LNCaP clone FGC (cell line): Measurements from ENCODE around the gene PUM1.

Experiments used
- DNase-seq: peaks from one replicate; pipeline ENCODE4 v3.0.0-alpha.2; 2011; ENCODE audit warnings: low read depth
- H3K4me3 ChIP-seq: 2 replicates; pipeline ENCODE4 v1.5.1; 2011; ENCODE audit warnings: mild to moderate bottlenecking, low read depth, low read length, control low read depth
- CTCF ChIP-seq: IDR thresholded peaks from 2 replicates; pipeline ENCODE4 v1.5.1; 2012; ENCODE audit warnings: mild to moderate bottlenecking; ENCODE audit not compliant: control insufficient read depth, insufficient read depth; ENCODE audit errors: extremely low read depth

PUM1 gene

DNA sequence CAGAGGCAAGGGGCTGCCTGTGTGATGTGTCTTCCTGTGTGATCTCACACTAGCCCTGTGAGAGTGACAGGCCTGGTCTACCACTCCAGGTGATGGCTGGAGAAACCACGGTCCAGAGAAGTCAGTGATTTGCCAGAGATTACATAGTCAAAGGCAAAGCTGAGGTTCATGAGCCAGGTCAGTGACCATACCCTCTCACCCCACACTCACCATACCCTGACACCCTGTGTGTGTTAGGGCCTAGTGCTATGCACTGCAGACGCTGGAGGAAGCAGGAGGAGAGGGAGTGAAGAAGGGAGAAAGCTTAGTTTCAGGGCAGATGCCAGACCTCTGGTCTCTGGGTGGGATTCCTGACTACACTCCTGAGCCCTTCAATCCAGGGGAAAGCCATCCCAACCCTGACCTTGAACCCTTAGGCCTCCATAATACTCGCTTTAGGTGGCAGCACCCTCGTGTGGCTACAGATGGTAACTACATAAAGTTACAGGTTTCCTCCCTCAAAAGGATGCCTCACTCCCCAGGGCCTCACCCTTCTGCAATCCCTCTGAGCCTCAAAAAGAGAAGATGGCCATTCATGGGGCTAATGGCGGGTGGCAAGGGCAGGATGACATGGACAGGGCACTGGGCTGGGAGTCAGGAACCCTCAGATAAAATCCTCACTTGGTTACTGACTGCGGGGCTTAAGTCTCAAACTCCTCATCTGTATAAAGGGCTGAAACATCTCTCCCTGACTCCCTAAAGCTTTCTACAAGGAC lies 136.2 kb downstream of the PUM1 start:
- peak; percentile 63 for TF ChIP-seq CTCF
- H3K4me3 ChIP-seq = no peak overlapping the region
- no peak for DNase-seq

GRCh38 chr1:30928789-30929134 lies 136.8 kb downstream of the PUM1 start:
- H3K4me3 ChIP-seq = no peak overlapping the region
- TF ChIP-seq CTCF = no peak
- no peak for DNase-seq

- TF ChIP-seq CTCF = no peak
- DNase-seq = no peak
- no peak overlapping the region for H3K4me3 ChIP-seq
Measured at GRCh38 chr1:30928171-30928570, 137.3 kb downstream of the PUM1 start.

DNA sequence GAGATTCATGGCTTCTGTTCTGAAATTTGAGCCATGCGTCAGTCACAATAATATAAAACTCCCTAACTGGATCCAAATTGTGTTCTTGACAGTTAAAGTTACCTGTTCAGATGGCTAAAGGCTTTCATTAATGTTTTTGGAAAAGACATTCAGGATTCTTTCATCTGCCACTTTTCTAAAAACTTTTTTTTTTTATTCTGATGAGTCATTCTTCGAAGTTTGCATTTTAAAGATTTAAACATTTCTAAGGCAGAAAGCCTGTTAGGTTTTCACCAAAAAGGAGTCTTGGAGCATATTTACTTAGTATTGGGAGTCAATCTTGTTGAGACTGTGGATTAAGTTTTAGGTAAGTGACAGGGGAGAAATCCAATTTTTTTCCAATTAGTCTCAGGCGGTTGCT lies 138.1 kb downstream of the PUM1 start:
- no peak overlapping the region for H3K4me3 ChIP-seq
- TF ChIP-seq CTCF = no peak
- DNase-seq = no peak

- no peak overlapping the region for H3K4me3 ChIP-seq
- no peak for DNase-seq
- no peak for TF ChIP-seq CTCF
Measured at GRCh38 chr1:30923597-30923996, 141.9 kb downstream of the PUM1 start.

GRCh38 chr1:30920827-30921226 lies 144.7 kb downstream of the PUM1 start:
- no peak overlapping the region for H3K4me3 ChIP-seq
- no peak for TF ChIP-seq CTCF
- no peak for DNase-seq
